HG02610 (cell line): Measurements from ENCODE around the gene FKBP1B.
"Not testable (repeated sequence)": the region's sequence is repeated elsewhere in the genome, so short reads cannot be mapped to it uniquely, and the experiment has no call there.

Source experiments
- ATAC-seq: cut with Tn5 transposase; IDR thresholded peaks from one replicate; pipeline ENCODE4 v1.9.1; 2021; ENCODE audit warnings: mild to moderate bottlenecking, moderate library complexity; ENCODE audit not compliant: unreplicated experiment

Gene FKBP1B

GRCh38 chr2:24058564-24059271 lies 9.2 kb downstream of the FKBP1B start:
- ATAC-seq = no peak

- ATAC-seq = no peak
Observed at GRCh38 chr2:24065341-24065740, 15.8 kb downstream of the FKBP1B start.

DNA sequence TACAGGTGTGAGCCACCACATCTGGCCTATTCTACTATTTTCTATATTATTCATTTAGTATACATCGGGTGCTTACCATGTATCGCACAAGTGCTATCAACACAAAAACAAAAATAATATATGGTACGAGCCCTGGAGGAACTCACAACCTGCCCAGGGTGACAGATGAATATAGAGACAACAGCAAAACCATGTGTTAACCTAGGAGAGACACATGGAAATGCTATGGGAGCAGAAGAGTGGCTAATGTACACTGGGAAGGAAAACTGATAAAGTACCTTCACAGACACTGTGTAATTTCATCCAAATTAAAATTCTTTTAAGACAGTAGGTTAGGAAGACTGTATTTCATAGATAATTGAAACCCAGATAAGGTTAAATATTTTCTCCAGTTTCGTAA lies 22.7 kb downstream of the FKBP1B start:
- no peak for ATAC-seq

DNA sequence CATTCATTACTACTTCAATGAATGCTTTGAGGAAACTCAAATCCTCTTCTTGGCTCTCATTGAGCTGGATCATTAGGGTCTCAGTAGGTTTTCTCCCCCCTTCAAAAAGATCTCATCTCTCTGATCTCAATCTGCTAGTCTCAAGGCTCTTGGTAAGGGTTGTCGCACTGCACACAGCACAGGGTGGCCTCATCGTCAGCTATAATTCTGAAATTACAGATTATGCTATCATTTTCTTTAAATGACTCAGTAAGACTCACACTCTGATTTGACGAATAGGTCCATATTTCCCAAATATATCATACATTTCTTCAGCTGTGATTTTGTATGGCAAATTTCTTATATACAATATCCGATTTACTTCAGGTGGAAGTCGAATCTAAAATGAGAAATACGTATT lies 24.3 kb downstream of the FKBP1B start:
- ATAC-seq = no peak

DNA sequence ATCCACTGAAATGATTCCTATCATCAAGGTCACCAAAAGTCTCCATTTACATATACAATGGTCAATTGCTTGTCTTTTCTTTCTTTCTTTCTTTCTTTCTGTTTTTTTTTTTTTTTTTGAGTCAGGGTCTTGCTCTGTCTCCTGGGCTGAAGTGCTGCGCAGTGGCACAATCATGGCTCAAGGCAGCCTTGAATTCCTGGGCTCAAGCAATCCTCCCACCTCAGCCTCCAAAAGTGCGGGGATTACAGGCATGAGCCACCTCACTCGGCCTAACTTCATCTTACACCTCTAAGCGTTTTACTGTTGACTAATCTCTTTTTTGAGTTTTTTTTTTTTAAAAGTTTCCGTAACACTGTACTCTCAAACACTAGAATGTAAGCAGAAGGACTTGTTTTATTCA lies 25.7 kb downstream of the FKBP1B start:
- ATAC-seq = no peak

DNA sequence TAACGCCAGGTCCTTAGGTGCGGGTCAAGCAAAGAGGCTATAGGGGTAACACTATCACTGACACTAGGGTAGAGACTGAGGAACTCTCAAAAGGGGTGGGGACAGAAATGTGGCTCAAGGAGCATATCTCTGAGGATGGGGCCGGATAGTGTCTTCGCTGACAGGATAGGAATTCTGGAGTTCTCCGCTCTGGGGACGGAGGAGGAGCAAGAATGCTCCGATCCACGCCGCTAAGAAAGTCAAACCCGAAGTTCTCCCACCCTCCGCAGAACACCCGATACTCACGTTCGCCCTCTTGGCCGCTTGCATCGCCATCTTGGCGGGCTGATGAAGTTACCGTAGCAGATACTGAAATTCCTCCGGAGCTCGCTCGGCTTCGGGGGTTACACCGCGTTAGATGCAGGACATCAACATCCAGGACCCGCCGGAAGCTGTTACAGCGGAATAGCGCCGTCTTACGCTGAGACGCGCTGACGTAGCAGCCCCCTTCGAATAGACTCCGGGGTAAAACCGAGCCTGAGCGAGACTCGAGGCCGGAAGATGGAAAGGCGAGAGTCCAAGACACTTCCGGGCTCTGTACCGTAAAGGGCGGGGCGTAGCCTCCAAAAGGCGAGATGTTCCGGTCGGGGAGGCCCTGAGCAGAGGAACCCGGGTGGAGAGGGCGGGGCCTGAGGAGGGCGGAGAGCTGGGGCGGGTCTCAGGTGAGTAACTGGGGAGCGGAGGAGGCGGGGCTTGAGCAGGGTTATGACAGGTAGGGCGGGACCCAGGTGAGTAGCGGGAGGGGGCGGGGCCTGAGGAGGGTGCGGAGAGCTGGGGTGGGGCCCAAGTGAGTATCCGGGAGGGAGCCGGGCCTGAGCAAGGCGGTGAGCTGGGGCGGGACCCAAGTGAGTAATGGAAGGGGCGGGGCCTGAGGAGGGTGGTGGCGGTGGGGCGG lies 26.6 kb downstream of the FKBP1B start, which contains the start of gene SF3B6:
TSS of gene SF3B6 (minus strand) at position 412 of the 934 bp plus-strand sequence. CDS start at position 315, 97 bp downstream.
- ATAC-seq = peak; percentile 96

DNA sequence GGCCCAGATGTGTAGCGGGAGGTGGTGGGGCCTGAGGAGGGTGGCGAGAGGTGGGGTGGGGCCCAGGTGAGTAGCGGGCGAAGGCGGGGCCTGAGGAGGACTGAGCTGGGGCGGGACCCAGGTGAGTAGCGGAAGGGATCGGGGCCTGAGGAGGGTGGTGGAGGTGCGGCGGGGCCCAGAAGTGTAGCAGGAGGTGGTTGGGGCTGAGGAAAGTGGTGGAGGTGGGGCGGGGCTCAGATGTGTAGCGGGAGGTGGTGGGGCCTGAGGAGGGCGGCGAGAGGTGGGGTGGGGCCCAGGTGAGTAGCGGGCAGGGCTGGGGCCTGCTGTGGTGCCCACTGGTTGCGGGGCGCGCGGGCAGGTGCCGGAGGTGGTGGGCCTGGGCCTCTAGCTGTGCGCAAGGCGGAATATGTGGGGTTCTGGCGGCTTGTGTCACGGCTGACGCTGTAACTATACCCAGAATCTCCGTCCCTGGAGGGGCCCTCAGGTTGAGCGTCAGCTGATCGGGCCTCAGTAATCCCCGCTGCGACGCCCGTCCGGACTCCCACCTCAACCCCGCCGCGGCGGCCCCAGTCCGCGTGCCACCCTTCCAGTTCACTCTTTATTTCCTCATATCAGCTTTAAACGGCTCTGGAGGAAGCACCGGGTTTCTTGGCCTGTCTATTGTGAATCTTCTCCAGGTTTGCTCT lies 27.5 kb downstream of the FKBP1B start:
- no peak for ATAC-seq

DNA sequence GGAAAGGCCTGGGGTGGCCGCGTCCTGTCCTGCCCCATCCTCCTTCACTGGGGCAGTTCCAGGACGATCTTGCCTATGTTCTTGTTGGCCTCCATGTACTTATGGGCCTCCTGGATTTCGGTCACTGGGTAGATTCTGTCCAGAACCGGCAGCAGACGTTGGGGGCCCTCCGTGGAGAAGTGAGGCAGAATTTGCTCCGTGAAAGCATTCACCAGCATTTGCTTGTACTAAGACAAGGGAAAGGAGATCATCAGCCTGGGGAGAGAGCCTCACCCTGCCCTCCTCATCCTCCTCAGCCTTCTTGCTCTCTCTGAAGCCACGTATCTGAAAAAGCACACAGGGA lies 28.0 kb downstream of the FKBP1B start:
- ATAC-seq = no peak

GRCh38 chr2:24077879-24078278 lies 28.3 kb downstream of the FKBP1B start:
- no peak for ATAC-seq

DNA sequence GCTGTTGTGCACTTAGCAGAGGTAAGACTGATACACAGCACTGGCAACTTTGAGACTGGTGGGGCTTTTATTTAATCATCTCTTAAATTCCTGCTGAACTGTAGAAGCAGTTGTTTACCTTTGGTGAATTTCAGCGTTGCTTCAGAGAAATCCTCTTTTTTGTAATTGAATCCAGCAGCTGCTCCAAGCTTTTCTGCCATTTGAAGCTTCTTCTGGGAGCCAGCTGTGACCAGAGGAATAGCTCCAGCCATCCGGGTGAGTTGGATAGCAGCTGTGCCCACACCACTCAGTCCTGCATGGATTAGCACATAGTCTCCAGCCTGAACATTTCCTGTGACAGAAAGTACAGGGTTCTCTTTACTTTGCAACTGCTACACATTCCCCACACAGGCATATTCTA lies 31.2 kb downstream of the FKBP1B start:
- no peak for ATAC-seq

- no peak for ATAC-seq
Observed at GRCh38 chr2:24082787-24083566, 33.4 kb downstream of the FKBP1B start.

DNA sequence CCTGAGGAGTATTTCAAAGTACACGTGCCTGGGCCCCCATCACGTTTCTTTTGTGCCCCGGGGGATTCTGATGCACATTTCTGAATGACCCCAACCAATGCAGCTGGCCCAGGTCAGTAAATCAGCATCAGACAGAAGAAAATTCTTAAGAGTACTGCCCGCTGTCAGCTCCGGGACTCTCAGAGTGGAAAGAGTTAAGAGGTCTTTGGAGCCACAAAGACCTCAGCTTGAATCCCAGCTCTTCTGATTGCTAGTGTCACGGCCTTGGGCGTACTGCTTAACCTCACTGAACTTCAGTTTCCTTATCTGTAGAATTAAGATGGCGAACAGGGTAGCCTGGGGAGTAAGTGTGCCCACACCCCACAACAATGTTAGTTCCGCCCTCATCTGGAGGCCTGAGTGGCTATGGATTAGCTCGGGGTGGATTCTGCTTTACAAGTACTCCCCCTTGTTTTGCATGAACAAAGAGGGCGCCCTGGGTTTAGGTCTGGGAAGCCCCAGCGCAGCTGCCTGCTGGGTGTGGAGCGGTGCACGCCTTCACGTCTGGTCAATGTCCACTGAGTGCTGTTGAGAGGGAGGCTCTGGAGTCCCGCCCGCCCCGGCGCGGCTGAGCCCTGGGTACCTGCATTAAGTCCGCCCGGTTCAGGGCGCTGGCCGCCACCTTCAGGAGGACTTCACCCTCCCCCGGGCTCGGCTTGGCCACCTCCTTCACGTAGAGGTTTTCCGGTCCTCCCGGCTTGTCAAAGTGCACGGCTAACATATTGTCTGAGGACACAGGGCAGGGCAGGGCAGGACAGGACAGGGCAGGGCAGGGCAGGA lies 34.2 kb downstream of the FKBP1B start:
- peak; percentile 75 for ATAC-seq

DNA sequence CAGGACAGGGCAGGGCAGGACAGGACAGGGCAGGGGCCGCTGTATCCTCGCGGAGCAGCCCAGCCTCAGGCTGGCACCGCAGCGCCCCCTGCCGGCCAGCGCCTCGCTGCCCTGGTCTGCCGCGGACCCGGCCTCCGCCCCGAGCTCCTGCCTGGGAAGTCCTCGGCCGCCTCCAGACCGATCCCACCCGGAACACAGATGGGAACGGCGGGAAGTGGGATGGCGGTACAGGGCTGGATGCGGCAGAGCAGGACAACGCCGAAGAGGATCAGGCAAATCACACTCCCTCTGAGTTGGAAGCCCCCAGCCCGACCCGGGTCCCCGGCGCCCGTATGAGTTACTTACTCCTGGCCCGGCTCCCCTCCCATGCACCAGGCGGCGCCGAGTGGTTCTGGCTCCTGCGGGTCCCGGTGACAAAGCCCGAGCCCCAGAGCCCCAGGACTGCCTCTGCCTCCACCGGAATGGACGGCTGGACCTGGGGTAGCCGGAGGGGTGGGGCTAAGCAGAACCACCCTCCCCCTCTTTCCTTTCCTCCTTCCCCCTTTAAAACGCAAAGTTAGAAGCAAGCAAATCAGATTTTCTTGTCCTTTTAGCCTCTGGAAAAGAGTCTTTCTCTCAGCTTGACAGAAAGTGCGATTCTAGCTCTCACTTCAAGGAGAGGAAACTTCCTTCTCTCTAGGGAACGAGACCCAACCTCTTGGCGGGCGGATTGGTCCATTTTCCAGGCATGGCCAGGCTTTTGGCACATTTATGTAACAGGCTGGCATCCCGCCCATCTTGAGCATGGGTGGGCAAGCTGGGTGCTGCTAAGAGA lies 35.1 kb downstream of the FKBP1B start, which contains the start of gene TP53I3:
TSS of gene TP53I3 (minus strand) at position 449 of the 814 bp plus-strand sequence. CDS start 508 bp downstream, outside the sequence.
- peak; percentile 79 for ATAC-seq

- no peak for ATAC-seq
Observed at GRCh38 chr2:24085200-24085489, 35.6 kb downstream of the FKBP1B start.

DNA sequence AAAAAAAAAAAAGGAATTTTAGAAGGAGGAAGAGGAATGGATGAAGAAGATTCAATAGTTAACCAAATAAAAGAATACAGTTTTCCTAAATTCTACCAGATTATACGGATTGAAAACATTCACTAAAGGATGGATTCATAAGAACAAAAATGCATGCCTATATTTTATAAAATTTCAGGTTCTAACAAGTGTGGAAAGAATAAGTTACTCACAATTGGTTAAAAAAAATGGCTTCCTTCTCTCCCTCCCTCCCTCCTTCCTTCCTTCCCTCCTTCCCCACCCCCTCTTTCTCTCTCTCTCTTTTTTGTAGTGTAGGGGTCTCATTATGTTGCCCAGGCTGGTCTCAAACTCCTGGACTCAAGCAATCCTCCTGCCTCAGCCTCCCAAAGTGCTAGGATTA lies 36.7 kb downstream of the FKBP1B start:
- ATAC-seq = no peak

DNA sequence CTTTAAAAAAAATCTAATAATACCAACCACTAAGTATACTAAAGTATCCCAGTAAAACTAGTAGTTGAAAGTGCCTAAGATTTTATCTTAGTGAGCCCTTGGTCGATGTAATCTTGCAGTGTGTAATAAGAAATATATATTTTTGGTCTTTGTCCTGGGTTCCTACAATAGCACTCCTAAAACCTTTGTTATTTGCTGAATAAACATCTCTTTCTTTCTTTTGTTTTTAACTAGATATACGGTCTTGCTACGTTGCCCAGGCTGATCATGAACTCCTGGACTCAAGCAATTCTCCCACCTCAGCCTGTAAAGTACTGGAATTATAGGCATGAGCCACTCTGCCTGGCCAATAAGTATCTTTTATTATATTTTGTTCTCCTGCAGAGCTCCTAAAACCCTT lies 37.5 kb downstream of the FKBP1B start:
- no peak for ATAC-seq

DNA sequence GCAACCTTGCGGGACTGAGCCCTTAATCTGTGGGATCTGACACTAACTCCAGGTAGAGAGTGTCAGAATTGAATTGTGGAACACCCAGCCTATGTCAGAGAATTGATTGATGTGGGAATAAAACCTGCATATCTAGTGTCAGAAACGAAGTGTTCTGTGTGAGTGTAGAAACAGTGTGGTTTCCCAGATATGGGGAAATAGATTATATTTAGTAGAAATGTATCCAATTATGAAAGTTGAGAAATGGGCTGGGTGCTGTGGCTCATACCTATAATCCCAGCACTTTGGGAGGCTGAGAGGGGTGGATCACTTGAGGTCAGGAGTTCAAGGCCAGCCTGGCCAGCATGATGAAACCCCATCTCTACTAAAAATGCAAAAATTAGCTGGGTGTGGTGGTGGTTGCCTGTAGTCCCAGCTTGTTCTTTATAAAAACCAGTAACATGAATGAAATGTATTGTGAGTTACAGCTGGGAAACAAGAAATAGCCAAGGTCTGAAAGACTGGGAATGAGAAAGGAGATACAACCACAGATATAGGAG lies 39.3 kb downstream of the FKBP1B start:
- ATAC-seq = no peak

- ATAC-seq = not testable (repeated sequence)
Observed at GRCh38 chr2:24093270-24093669, 43.7 kb downstream of the FKBP1B start.

DNA sequence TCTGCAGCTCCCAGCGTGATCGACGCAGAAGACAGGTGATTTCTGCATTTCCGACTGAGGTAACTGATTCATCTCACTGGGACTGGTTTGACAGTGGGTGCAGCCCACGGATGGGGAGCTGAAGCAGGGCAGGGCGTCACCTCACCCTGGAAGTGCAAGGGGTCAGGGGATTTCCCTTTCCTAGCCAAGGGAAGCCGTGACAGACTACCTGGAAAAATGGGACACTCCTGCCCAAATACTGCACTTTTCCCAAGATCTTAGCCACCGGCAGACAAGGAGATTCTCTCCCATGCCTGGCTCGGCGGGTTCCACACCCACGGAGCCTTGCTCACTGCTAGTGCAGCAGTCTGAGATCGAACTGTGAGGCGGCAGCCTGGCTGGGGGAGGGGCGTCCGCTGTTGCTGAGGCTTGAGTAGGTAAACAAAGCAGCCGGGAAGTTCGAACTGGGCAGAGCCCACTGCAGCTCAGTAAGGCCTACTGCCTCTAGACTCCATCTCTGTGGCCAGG lies 45.7 kb downstream of the FKBP1B start:
- not testable (repeated sequence) for ATAC-seq
